Activated CD4-positive, alpha-beta T cell treated with anti-CD3 and anti-CD28 coated beads, Interleukin-2, amount 10 ng/mL, durations not matched to agents 7 days and 5 days (primary cell): ENCODE results near the gene FGGY. TPM values are rescaled to one million over a fixed set of nuclear protein-coding genes. Genes with fewer than 3 reads are reported as not detected.

Experiments used
- CTCF ChIA-PET: fragments of 350-600 bp; sonication (Branson Sonifier 250); formaldehyde crosslinking; loops from one replicate; lab custom pipeline; 2021; ENCODE audit warnings: antibody characterized with exemption; lab: Charles Lee
- POLR2A ChIA-PET: fragments of 350-600 bp; sonication (Branson Sonifier 250); formaldehyde crosslinking; loops from one replicate; lab custom pipeline; 2021; ENCODE audit warnings: antibody characterized with exemption; lab: Charles Lee
- DNase-seq: peaks from one replicate; pipeline ENCODE4 v3.0.0-alpha.2; 2020
- H3K27ac Mint-ChIP-seq: one replicate; pipeline ENCODE4 v1.8.0; 2021; ENCODE audit warnings: mild to moderate bottlenecking, moderate library complexity, mixed read lengths
- H3K27me3 Mint-ChIP-seq: one replicate; pipeline ENCODE4 v1.8.0; 2021; ENCODE audit warnings: mixed read lengths
- H3K36me3 Mint-ChIP-seq: one replicate; pipeline ENCODE4 v1.8.0; 2021; ENCODE audit warnings: low read depth, mixed read lengths
- H3K4me1 Mint-ChIP-seq: one replicate; pipeline ENCODE4 v1.8.0; 2021; ENCODE audit warnings: mixed read lengths
- H3K4me3 Mint-ChIP-seq: one replicate; pipeline ENCODE4 v1.8.0; 2021; ENCODE audit warnings: mild to moderate bottlenecking, moderate library complexity, mixed read lengths
- H3K9me3 Mint-ChIP-seq: one replicate; pipeline ENCODE4 v1.8.0; 2021; ENCODE audit warnings: mixed read lengths
- total RNA-seq, 2 experiments: library from RNA; stranded (reverse); gene quantifications; one replicate each; pipeline ENCODE4 v1.2.3, GENCODE V29; 2021

FGGY gene
- total RNA-seq, 2 experiments from 2014 or later, result 3.3 to 5.5 TPM

DNA sequence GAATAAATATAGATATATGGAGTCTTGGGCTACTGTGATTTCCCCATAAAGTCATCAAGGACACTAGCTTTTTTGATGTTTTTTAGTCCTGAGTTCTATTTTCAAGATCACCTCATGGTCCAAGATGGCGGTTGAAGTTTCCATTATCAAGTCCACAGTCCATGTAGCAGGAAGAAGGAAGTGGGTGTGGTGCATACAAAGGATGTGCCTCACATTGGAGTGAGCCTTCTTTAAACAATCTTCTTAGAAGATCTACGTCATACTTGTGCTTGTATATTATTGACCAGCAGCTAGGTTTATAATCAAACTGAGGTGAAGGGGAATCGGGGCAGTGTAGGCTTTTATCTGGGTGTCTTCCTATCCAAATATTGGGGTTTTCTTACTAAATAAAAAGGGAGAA, 93.4 kb downstream of the FGGY start:
- H3K9me3 Mint-ChIP-seq, result peaks cover 5% of the 10 kb centered on the region
- no peaks in the 10 kb centered on the region for H3K36me3 Mint-ChIP-seq
- no peaks in the 10 kb centered on the region for H3K27me3 Mint-ChIP-seq
- H3K4me1 Mint-ChIP-seq, result peaks cover 15% of the 10 kb centered on the region
- no peak overlapping the region for H3K4me3 Mint-ChIP-seq
- CTCF ChIA-PET, result no interaction called here
- no peak overlapping the region for H3K27ac Mint-ChIP-seq
- DNase-seq, result no peak
- POLR2A ChIA-PET, result no interaction called here

GRCh38 chr1:59391212-59392179, 94.6 kb downstream of the FGGY start:
- H3K36me3 Mint-ChIP-seq, result no peaks in the 10 kb centered on the region
- no peak for DNase-seq
- ChIA-PET POLR2A (no interaction called here), CTCF (no interaction called here)
- H3K27me3 Mint-ChIP-seq, result no peaks in the 10 kb centered on the region
- no peak overlapping the region for H3K27ac Mint-ChIP-seq
- peaks cover 5% of the 10 kb centered on the region for H3K9me3 Mint-ChIP-seq
- H3K4me3 Mint-ChIP-seq, result no peak overlapping the region
- peaks cover 18% of the 10 kb centered on the region for H3K4me1 Mint-ChIP-seq

- DNase-seq, result no peak
- H3K4me1 Mint-ChIP-seq, result peaks cover 22% of the 10 kb centered on the region
- no peaks in the 10 kb centered on the region for H3K36me3 Mint-ChIP-seq
- ChIA-PET POLR2A (no interaction called here), CTCF (interaction anchor here (0.5 to 1.5 kb wide), 4 partner anchors 9 to 1664 kb away, joined by 3 to 5 read pairs (median 4); no protein-coding TSS in a partner anchor)
- H3K4me3 Mint-ChIP-seq, result no peak overlapping the region
- peaks cover 5% of the 10 kb centered on the region for H3K9me3 Mint-ChIP-seq
- H3K27me3 Mint-ChIP-seq, result no peaks in the 10 kb centered on the region
- H3K27ac Mint-ChIP-seq, result no peak overlapping the region
Observed at GRCh38 chr1:59393211-59394180, 96.6 kb downstream of the FGGY start.

DNA sequence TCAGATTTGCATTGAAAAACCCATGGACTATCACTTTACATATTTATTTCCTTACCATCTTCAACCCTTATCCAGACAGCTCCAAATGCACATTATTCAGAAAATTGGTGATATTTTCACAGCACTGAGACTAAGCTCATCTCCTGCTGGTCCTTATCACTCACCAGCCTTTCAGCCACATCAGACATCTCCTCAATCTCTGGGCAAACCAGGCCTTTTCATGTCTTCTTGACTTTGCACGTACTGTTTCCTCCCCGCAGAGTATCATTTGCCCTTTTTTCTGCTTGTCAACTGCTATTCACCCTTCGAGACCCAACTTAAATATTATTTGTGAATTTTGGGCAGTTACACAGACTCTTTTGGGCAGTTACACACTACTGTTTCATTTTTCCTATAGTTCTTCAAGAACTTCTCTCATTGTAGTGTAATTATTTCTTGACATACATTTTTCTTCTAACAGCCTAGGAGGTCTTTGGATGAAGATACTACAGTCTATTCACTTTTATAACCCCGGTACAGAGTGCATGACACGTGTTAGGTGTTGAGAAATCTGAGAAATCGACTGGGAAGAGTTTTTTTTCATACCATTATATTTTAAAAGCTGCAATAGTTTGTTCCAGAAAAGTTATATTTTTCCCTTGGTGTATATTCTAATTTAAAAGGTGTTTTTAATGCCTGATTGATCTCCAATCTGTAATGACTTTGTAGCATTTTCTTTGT, 98.0 kb downstream of the FGGY start:
- H3K27me3 Mint-ChIP-seq, result no peaks in the 10 kb centered on the region
- H3K36me3 Mint-ChIP-seq, result no peaks in the 10 kb centered on the region
- ChIA-PET POLR2A (no interaction called here), CTCF (interaction anchor here (1.0 to 1.5 kb wide), 3 partner anchors 9 to 11 kb away, joined by 3 to 4 read pairs (median 3); no protein-coding TSS in a partner anchor)
- H3K4me3 Mint-ChIP-seq, result no peak overlapping the region
- H3K9me3 Mint-ChIP-seq, result peaks cover 5% of the 10 kb centered on the region
- H3K4me1 Mint-ChIP-seq, result peaks cover 22% of the 10 kb centered on the region
- H3K27ac Mint-ChIP-seq, result no peak overlapping the region
- DNase-seq, result no peak

GRCh38 chr1:59396387-59396786, 99.5 kb downstream of the FGGY start:
- no peaks in the 10 kb centered on the region for H3K36me3 Mint-ChIP-seq
- peaks cover 14% of the 10 kb centered on the region for H3K4me1 Mint-ChIP-seq
- no peak overlapping the region for H3K27ac Mint-ChIP-seq
- no peaks in the 10 kb centered on the region for H3K9me3 Mint-ChIP-seq
- ChIA-PET CTCF (no interaction called here), POLR2A (no interaction called here)
- H3K4me3 Mint-ChIP-seq, result no peak overlapping the region
- no peaks in the 10 kb centered on the region for H3K27me3 Mint-ChIP-seq
- DNase-seq, result no peak

DNA sequence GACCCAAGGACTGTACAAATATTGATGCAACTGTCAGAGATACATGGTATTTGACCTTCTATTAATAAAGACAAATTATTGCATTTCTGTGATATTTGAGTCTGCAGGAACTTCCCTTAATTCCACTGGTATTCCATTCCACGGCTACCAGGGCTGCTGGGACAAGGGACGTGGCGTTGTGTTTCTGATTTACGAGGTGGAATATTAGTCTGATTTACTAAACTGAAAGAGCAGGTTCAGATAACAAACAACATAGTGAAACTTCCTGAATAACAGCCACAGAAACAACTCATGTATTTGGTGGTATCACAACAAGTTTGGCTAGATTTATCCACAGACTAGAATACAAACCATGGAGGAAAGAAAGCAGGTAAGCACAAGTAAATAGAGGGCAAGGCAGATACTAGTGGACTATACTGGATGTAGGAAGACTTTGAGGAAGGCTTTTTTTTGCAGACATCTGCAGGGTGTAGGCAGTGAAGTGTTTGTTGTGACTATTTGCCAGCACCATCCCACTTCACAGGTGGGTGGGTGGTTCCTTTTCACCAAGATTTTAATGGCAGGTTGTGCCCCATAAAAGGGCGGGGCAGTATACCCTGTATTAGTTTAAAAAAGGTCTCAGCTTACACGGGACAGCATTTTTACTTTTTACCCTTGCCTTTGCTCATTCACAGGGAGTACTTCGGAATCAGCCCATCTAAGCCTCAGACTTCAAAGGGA, 100.4 kb downstream of the FGGY start:
- Mint-ChIP-seq H3K4me1 (peaks cover 14% of the 10 kb centered on the region), H3K4me3 (no peak overlapping the region), H3K36me3 (no peaks in the 10 kb centered on the region), H3K9me3 (no peaks in the 10 kb centered on the region), H3K27me3 (no peaks in the 10 kb centered on the region), H3K27ac (no peak overlapping the region)
- no peak for DNase-seq
- ChIA-PET CTCF (interaction anchor here (0.6 kb wide), 1 partner anchor 201 kb away, joined by 3 read pairs; no protein-coding TSS in a partner anchor), POLR2A (interaction anchor here (0.6 kb wide), 1 partner anchor 400 kb away, joined by 3 read pairs; no protein-coding TSS in a partner anchor)

- DNase-seq, result no peak
- ChIA-PET POLR2A (no interaction called here), CTCF (no interaction called here)
- H3K9me3 Mint-ChIP-seq, result no peaks in the 10 kb centered on the region
- H3K4me1 Mint-ChIP-seq, result peaks cover 11% of the 10 kb centered on the region
- H3K27ac Mint-ChIP-seq, result no peak overlapping the region
- H3K4me3 Mint-ChIP-seq, result no peak overlapping the region
- no peaks in the 10 kb centered on the region for H3K36me3 Mint-ChIP-seq
- H3K27me3 Mint-ChIP-seq, result no peaks in the 10 kb centered on the region
Observed at GRCh38 chr1:59399642-59400041, 102.7 kb downstream of the FGGY start.

- no peaks in the 10 kb centered on the region for H3K9me3 Mint-ChIP-seq
- H3K27ac Mint-ChIP-seq, result no peak overlapping the region
- ChIA-PET CTCF (no interaction called here), POLR2A (no interaction called here)
- peaks cover 4% of the 10 kb centered on the region for H3K4me1 Mint-ChIP-seq
- H3K4me3 Mint-ChIP-seq, result no peak overlapping the region
- DNase-seq, result no peak
- H3K36me3 Mint-ChIP-seq, result no peaks in the 10 kb centered on the region
- H3K27me3 Mint-ChIP-seq, result no peaks in the 10 kb centered on the region
Observed at GRCh38 chr1:59401581-59401980, 104.7 kb downstream of the FGGY start.

GRCh38 chr1:59404796-59405195, 107.9 kb downstream of the FGGY start:
- H3K4me1 Mint-ChIP-seq, result no peaks in the 10 kb centered on the region
- H3K4me3 Mint-ChIP-seq, result no peak overlapping the region
- H3K9me3 Mint-ChIP-seq, result no peaks in the 10 kb centered on the region
- no peaks in the 10 kb centered on the region for H3K36me3 Mint-ChIP-seq
- DNase-seq, result no peak
- CTCF ChIA-PET, result interaction anchor here (1.2 kb wide), 1 partner anchor 10 kb away, joined by 3 read pairs; no protein-coding TSS in a partner anchor
- H3K27me3 Mint-ChIP-seq, result no peaks in the 10 kb centered on the region
- POLR2A ChIA-PET, result no interaction called here
- H3K27ac Mint-ChIP-seq, result no peak overlapping the region

- ChIA-PET CTCF (interaction anchor here (0.6 to 1.0 kb wide), 3 partner anchors 12 to 294 kb away, joined by 3 to 4 read pairs (median 4); no protein-coding TSS in a partner anchor), POLR2A (no interaction called here)
- Mint-ChIP-seq H3K9me3 (no peaks in the 10 kb centered on the region), H3K4me1 (no peaks in the 10 kb centered on the region), H3K36me3 (no peaks in the 10 kb centered on the region), H3K4me3 (no peak overlapping the region), H3K27me3 (no peaks in the 10 kb centered on the region), H3K27ac (no peak overlapping the region)
- DNase-seq, result no peak
Observed at GRCh38 chr1:59406437-59407164, 109.7 kb downstream of the FGGY start.

DNA sequence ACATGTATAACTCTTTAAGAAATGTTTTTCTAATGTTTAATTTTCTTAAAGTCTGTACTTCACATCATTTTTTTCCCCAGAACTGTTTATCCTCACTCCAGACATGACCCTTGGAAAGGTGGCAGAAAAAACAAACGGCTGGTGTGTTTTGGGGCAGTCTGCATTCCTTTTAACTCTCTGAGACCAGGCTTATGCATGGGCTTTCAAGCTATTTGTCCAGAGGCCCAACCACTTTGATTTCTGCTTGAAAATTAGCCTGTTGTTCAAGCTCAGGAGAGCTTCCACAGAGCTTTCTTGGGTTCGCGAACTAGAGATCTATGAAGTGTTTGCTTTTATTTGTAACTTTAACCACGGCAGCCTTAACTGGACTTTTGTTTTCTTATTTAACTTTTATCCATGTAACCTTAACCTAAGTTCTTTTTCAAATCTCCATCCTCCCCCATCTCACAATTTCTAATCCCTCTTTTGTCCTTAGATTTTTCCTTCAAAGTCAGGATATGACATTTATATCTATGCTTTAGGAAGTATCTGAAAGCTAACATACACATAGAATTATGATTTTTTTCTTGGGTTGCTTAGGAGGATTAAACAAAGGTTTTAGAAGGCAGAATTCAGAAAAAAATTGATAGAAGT, 111.8 kb downstream of the FGGY start:
- no peaks in the 10 kb centered on the region for H3K4me1 Mint-ChIP-seq
- ChIA-PET POLR2A (no interaction called here), CTCF (no interaction called here)
- no peak overlapping the region for H3K27ac Mint-ChIP-seq
- no peak overlapping the region for H3K4me3 Mint-ChIP-seq
- H3K36me3 Mint-ChIP-seq, result no peaks in the 10 kb centered on the region
- DNase-seq, result no peak
- no peaks in the 10 kb centered on the region for H3K9me3 Mint-ChIP-seq
- H3K27me3 Mint-ChIP-seq, result no peaks in the 10 kb centered on the region
